HepG2 (cell line): Measurements from ENCODE around the gene C6orf136. TPM values are rescaled to one million over a fixed set of nuclear protein-coding genes. Genes with fewer than 3 reads are reported as not detected.
A peak's percentile ranks its signal among the peaks of the same experiment; 100 is the strongest.

Source experiments
- CCAR2 ChIP-seq: fragments of 200-400 bp; formaldehyde crosslinking; optimal IDR thresholded peaks from 2 replicates; pipeline ENCODE3; 2018; ENCODE audit warnings: low read depth, mild to moderate bottlenecking, low read length, moderate library complexity
- GLI4 ChIP-seq: sonication (generic); formaldehyde crosslinking; IDR thresholded peaks from 2 replicates; pipeline ENCODE4 v1.5.1; 2020; ENCODE audit warnings: missing genetic modification reagents, mild to moderate bottlenecking, moderate library complexity, borderline replicate concordance
- PBX3 ChIP-seq: sonication (generic); formaldehyde crosslinking; IDR thresholded peaks from 2 replicates; pipeline ENCODE4 v1.8.1; 2023; ENCODE audit warnings: missing genetic modification reagents, inconsistent platforms, borderline replicate concordance
- SMC3 ChIP-seq: IDR thresholded peaks from 2 replicates; pipeline ENCODE4 v1.6.1; 2011; ENCODE audit warnings: low read length, improper control_type of control experiment
- SSRP1 ChIP-seq: IDR thresholded peaks from 2 replicates; pipeline ENCODE4 v1.6.1; 2016; ENCODE audit warnings: control low read depth
- TGIF2 ChIP-seq: IDR thresholded peaks from 2 replicates; pipeline ENCODE4 v1.6.1; 2016; ENCODE audit warnings: control low read depth, missing compliant biosample characterization
- ZEB1 ChIP-seq: IDR thresholded peaks from 2 replicates; pipeline ENCODE4 v1.6.1; 2012; ENCODE audit warnings: mild to moderate bottlenecking, low read depth, inconsistent platforms; ENCODE audit not compliant: insufficient replicate concordance
- ZFP41 ChIP-seq: sonication (generic); formaldehyde crosslinking; IDR thresholded peaks from 2 replicates; pipeline ENCODE4 v1.4.0; 2020; ENCODE audit warnings: mild to moderate bottlenecking, missing genetic modification reagents, borderline replicate concordance
- ZKSCAN8 ChIP-seq: IDR thresholded peaks from 2 replicates; pipeline ENCODE4 v1.6.1; 2016; ENCODE audit warnings: borderline replicate concordance, missing genetic modification reagents, missing compliant biosample characterization
- ZMYM4 ChIP-seq: sonication (generic); formaldehyde crosslinking; IDR thresholded peaks from 2 replicates; pipeline ENCODE4 v1.8.1; 2023; ENCODE audit warnings: mild to moderate bottlenecking, missing genetic modification reagents
- ZNF143 ChIP-seq: sonication (generic); formaldehyde crosslinking; IDR thresholded peaks from 2 replicates; pipeline ENCODE4 v1.4.0; 2020; ENCODE audit warnings: missing genetic modification reagents
- ZNF260 ChIP-seq: sonication (generic); formaldehyde crosslinking; IDR thresholded peaks from 2 replicates; pipeline ENCODE4 v1.4.0; 2020; ENCODE audit warnings: missing genetic modification reagents, low read depth, mild to moderate bottlenecking, borderline replicate concordance
- ZNF282 ChIP-seq: fragments of 450-650 bp; IDR thresholded peaks from 2 replicates; pipeline ENCODE4 v1.6.1; 2018; ENCODE audit not compliant: partially characterized antibody
- ZNF605 ChIP-seq: sonication (generic); formaldehyde crosslinking; IDR thresholded peaks from 2 replicates; pipeline ENCODE4 v1.8.0; 2022; ENCODE audit warnings: mild to moderate bottlenecking, missing genetic modification reagents
- polyA plus RNA-seq, 8 experiments: library from polyadenylated mRNA; depleted of rRNA in 3 of 8; stranded (reverse) in 7 of 8; unstranded in 1 of 8; fragments of >200 nt; fragmentation: Illumina TruSeq in 4 of 8; extraction: Trizol in 4 of 8; gene quantifications; 2 replicates each; pipeline versions ENCODE4 v1.2.1 to v1.2.3, GENCODE V29; 2011 to 2016; ENCODE audit warnings: low read depth in 4 of 8, missing spikeins in 1 of 8, mixed read lengths in 1 of 8; ENCODE audit not compliant: insufficient read depth in 1 of 8
- total RNA-seq, 5 experiments: library from RNA; depleted of rRNA; stranded (reverse); fragments of >200 nt; fragmentation: Illumina TruSeq; extraction: Trizol; gene quantifications; 2 replicates each; pipeline ENCODE4 v1.2.3, GENCODE V29; 2016; ENCODE audit warnings: low read depth in 1 of 5
- TF ChIP-seq, protein P1 (sequence below): IDR thresholded peaks from 2 replicates; pipeline ENCODE4 v1.6.1; 2018; ENCODE audit warnings: missing genetic modification reagents
- TF ChIP-seq, protein P2 (sequence below): sonication (generic); formaldehyde crosslinking; IDR thresholded peaks from 2 replicates; pipeline ENCODE4 v1.4.0; 2020; ENCODE audit warnings: missing genetic modification reagents, borderline replicate concordance
- TF ChIP-seq, protein P3 (sequence below): sonication (generic); formaldehyde crosslinking; IDR thresholded peaks from 2 replicates; pipeline ENCODE4 v1.4.0; 2020; ENCODE audit warnings: mild to moderate bottlenecking, missing genetic modification reagents
- TF ChIP-seq, protein P4 (sequence below): sonication (generic); formaldehyde crosslinking; conservative IDR thresholded peaks from 2 replicates; pipeline ENCODE4 v1.8.0; 2022; ENCODE audit warnings: mild to moderate bottlenecking, moderate library complexity, missing genetic modification reagents

The C6orf136 gene
- total and polyA plus RNA-seq, 2 of the 13 experiments (the other 11 are each of a cell fraction or from before 2014, with no cell fraction given) = 12.0 to 26.2 TPM

DNA sequence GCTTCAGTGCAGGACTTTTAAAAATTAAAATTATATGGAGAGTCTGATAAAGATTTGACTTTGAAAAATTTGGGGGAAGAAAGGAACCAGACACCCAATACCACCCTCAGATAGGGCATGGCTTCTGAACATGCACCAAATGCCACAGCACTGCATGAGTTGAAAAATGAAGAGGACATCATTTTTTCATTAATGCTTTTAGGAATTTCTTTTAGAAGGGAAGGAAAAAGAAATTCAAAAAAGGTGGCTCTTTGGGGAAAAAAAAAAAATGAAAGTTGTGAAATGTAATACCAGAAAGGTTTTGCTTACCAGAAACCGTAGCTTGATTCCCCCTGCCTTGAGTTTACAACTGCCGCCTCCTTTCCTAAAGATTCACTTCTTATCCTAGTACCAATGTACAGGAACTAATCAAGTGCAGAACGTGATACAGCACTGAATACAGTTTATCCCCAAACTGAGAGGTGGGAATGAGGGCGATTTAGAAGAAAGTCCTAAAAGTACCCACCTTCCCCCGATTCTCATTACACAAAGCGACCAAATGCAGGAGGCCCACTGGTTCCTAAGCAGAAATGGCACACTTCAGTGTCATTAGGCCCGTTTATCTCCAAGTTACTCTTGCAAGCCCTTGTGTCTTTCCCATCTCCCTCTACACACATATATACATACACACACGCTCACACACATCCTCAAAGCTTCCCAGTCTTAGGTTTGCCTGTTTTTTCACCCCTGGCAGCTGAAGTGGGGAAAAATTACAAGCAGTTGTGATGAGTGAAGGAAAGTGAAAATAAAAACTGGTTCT is 32.7 kb upstream of the C6orf136 start (continued):
- TF ChIP-seq TGIF2 (CRISPR knock-in tag) (no peak; the same call in 1 of the 2 replicates), ZKSCAN8 (CRISPR knock-in tag) (no peak), CCAR2 (peak; percentile 54), ZNF260 (CRISPR knock-in tag) (no peak), SMC3 (no peak), ZMYM4 (CRISPR knock-in tag) (no peak), SSRP1 (CRISPR knock-in tag) (peak; percentile 99), ZNF143 (CRISPR knock-in tag) (no peak), GLI4 (CRISPR knock-in tag) (no peak), PBX3 (CRISPR knock-in tag) (no peak), ZEB1 (peak; percentile 22), ZFP41 (no peak), ZNF282 (no peak), ZNF605 (CRISPR knock-in tag) (no peak)
- TF ChIP-seq, protein P1, sequence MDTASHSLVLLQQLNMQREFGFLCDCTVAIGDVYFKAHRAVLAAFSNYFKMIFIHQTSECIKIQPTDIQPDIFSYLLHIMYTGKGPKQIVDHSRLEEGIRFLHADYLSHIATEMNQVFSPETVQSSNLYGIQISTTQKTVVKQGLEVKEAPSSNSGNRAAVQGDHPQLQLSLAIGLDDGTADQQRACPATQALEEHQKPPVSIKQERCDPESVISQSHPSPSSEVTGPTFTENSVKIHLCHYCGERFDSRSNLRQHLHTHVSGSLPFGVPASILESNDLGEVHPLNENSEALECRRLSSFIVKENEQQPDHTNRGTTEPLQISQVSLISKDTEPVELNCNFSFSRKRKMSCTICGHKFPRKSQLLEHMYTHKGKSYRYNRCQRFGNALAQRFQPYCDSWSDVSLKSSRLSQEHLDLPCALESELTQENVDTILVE = no peak; the same call in 1 of the 2 replicates
- TF ChIP-seq, protein P2, sequence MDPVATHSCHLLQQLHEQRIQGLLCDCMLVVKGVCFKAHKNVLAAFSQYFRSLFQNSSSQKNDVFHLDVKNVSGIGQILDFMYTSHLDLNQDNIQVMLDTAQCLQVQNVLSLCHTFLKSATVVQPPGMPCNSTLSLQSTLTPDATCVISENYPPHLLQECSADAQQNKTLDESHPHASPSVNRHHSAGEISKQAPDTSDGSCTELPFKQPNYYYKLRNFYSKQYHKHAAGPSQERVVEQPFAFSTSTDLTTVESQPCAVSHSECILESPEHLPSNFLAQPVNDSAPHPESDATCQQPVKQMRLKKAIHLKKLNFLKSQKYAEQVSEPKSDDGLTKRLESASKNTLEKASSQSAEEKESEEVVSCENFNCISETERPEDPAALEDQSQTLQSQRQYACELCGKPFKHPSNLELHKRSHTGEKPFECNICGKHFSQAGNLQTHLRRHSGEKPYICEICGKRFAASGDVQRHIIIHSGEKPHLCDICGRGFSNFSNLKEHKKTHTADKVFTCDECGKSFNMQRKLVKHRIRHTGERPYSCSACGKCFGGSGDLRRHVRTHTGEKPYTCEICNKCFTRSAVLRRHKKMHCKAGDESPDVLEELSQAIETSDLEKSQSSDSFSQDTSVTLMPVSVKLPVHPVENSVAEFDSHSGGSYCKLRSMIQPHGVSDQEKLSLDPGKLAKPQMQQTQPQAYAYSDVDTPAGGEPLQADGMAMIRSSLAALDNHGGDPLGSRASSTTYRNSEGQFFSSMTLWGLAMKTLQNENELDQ = peak; percentile 86; the same call in 1 of the 2 replicates
- TF ChIP-seq, protein P3, sequence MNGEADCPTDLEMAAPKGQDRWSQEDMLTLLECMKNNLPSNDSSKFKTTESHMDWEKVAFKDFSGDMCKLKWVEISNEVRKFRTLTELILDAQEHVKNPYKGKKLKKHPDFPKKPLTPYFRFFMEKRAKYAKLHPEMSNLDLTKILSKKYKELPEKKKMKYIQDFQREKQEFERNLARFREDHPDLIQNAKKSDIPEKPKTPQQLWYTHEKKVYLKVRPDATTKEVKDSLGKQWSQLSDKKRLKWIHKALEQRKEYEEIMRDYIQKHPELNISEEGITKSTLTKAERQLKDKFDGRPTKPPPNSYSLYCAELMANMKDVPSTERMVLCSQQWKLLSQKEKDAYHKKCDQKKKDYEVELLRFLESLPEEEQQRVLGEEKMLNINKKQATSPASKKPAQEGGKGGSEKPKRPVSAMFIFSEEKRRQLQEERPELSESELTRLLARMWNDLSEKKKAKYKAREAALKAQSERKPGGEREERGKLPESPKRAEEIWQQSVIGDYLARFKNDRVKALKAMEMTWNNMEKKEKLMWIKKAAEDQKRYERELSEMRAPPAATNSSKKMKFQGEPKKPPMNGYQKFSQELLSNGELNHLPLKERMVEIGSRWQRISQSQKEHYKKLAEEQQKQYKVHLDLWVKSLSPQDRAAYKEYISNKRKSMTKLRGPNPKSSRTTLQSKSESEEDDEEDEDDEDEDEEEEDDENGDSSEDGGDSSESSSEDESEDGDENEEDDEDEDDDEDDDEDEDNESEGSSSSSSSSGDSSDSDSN (CRISPR knock-in tag) = no peak
- TF ChIP-seq, protein P4, sequence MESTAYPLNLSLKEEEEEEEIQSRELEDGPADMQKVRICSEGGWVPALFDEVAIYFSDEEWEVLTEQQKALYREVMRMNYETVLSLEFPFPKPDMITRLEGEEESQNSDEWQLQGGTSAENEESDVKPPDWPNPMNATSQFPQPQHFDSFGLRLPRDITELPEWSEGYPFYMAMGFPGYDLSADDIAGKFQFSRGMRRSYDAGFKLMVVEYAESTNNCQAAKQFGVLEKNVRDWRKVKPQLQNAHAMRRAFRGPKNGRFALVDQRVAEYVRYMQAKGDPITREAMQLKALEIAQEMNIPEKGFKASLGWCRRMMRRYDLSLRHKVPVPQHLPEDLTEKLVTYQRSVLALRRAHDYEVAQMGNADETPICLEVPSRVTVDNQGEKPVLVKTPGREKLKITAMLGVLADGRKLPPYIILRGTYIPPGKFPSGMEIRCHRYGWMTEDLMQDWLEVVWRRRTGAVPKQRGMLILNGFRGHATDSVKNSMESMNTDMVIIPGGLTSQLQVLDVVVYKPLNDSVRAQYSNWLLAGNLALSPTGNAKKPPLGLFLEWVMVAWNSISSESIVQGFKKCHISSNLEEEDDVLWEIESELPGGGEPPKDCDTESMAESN (CRISPR knock-in tag) = peak; percentile 62; the same call in 1 of the 2 replicates
